ENCODE data around the gene PLEK.
"Not testable (repeated sequence)": the region's sequence is repeated elsewhere in the genome, so short reads cannot be mapped to it uniquely, and the experiment has no call there.

Gene PLEK

GRCh38 chr2:68386365-68386764, 21.3 kb downstream of the PLEK start:
- no peak for DNase-seq

DNA sequence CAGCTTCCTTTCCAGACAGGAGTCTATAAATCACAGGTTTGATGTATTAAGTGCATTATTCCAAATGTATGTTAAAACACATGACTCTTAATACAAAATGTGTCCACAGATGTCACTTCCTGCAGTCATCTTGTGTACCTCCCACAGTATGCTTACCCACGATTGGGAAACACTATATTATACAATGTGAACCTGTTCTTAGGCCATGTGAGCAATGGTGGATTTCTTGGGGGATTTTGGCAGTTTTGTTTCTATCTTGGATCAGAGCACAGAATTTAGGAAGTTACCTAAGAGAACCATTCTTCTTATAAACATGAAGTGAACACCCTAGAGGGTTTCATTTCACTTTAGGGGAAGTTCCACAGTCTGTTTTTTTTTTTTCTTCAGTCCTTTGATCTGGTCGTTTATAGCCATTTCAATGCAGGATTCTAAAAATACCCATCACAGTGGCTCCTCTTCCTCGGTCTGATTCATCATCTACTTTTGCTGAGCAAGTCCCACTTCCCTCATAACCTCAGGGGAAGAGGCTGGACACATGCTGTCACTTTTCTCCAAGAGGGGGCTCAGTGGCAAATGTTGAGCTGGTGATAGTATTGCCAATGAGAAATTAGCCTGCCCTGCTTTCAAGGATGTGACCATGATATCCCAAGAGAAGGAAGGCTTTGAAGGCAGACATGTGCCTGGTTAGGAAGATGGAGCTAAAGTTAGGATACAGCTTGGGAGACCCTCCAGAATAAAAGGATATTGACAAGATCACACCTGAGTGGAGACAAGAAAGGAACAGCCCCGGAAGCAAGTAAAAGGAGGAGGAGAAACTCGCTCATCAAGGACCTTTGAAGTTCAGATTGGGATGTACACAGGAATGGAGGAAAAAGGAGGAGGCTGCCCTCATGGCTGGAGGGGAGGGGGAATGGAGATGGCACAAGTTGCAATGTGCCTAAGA, 22.6 kb downstream of the PLEK start:
- no peak for DNase-seq

DNA sequence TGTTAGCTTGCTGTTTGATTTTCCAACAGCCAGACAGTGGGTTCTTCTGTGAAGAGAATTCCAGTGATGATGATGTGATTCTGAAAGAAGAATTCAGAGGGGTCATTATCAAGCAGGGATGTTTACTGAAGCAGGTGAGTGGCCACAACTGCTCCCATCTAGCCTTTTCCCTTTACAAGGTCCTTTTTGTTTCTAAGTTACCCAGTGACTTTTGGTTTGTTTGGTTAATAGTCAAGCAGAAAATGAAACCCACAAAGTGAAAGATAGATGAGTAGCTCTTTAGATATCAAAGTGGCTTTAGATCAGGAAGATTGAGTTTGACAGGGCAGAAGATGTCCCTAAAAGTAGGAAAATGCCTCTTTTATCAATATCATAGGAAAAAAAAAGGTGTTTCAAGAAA, 23.3 kb downstream of the PLEK start:
- no peak for DNase-seq

- DNase-seq = no peak
These were observed 23.7 kb downstream of the PLEK start for GRCh38 chr2:68388772-68389171.

- DNase-seq = no peak
These were observed 25.0 kb downstream of the PLEK start for GRCh38 chr2:68390114-68390513.

DNA sequence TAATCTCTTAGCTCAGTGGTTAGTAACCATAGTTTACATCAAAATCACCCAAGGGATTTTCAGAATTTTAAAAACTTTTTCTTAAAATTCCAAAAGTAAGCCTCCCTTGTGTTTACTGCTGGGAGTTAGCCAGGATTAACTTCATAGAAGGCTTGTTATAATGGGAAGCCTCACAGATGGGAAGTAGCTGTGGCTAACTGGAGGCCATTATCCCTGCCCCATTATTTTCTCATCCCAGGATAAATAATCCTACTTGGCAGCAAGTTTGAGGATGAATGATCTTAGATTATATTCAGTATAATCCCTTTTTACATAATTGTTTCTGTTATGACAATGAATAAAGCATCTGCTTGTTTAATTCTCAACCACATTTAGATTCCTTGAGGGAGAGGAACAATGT, 25.5 kb downstream of the PLEK start:
- no peak for DNase-seq

GRCh38 chr2:68391099-68391498, 26.0 kb downstream of the PLEK start:
- DNase-seq = no peak

DNA sequence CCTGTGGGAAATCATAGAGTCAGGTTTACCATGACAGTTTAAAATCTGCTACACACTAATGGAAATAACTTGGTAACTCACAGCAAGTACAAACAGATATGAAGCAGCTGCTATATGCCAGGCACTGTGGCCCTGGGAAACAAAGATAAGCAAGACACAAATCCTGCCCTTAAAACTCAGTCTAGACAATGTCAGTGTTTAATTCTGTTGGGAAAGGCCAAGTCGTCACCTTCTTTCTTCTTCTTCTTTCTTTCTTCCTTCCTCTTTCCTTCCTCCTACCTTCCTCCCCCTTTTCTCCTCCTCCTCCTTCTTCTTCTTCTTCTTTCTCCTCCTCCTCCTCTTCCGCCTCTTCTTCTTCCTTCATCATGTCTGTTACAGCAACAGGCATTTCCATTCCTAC, 26.8 kb downstream of the PLEK start:
- DNase-seq = no peak

- no peak for DNase-seq
These were observed 31.0 kb downstream of the PLEK start for GRCh38 chr2:68396093-68396492.

GRCh38 chr2:68397704-68398263, 32.7 kb downstream of the PLEK start:
- DNase-seq = not testable (repeated sequence)

DNA sequence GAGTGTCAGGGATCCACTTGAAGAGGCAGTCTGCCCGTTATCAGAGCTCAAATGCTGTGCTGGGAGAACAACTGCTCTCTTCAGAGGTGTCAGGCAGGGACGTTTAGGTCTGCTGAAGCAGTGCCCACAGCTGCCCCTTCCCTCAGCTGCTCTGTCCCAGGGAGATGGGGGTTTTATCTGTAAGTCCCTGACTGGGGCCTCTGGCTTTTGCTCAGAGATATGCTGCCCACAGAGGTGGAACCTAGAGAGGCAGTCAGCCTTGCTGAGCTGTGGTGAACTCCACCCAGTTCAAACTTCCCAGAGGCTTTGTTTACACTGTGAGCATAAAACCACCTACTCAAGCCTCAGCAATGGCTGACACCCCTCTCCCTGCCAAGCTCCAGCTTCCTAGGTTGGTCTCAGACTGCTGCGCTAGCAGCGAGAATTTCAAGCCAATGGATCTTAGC, 38.1 kb downstream of the PLEK start:
- DNase-seq = no peak

DNA sequence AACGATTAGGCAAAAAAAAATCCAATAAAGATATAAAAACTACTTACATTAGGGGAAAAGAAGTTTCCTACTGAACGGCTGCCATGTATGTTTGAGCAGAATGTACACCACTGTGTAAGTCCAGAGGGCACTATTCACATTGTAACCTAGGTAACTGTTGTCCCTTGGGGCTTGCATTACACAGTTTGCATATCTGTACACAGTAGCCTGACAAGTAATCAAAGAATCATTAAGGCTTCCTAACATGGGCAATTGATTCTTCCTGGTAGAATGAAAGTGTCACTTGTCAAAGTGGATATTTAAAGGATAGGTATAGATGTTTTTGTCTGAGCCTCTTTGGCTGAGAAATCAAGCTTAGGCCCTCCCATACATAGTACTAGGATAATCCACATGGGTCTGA, 39.1 kb downstream of the PLEK start:
- DNase-seq = no peak

DNA sequence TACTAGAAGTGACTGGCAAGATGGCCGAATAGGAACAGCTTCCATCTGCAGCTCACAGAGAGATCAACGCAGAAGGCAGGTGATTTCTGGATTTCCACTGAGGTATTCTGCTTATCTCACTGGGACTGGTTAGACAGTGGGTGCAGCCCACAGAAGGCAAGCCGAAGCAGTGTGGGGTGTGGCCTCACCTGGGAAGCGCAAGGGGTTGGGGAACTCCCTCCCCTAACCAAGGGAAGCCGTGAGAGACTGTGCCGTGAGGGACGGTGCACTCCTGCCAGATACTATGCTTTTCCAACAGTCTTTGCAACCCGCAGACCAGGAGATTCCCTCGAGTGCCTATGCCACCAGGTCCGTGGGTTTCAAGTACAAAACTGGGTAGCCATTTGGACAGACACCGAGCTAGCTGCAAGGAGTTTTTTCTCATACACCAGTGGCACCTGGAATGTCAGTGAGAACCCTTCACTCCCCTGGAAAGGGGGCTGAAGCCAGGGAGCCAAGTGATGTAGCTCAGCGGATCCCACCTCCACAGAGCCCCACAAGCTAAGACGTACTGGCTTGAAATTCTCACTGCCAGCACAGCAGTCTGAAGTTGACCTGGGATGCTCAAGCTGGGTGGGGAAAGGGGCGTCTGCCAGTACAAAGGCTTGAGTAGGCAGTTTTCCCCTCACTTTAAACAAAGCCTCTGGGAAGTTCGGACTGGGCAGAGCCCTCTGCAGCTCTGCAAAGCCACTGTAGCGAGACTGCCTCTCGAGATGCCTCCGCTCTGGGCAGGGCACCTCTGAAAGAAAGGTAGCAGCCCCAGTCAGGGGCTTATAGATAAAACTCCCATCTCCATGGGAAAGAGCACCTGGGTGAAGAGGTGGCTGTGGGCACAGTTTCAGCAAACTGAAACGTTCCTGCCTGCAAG, 40.1 kb downstream of the PLEK start:
- DNase-seq = no peak

GRCh38 chr2:68411397-68412126, 46.5 kb downstream of the PLEK start:
- no peak for DNase-seq

GRCh38 chr2:68412127-68412819, 47.2 kb downstream of the PLEK start:
- DNase-seq = no peak

DNA sequence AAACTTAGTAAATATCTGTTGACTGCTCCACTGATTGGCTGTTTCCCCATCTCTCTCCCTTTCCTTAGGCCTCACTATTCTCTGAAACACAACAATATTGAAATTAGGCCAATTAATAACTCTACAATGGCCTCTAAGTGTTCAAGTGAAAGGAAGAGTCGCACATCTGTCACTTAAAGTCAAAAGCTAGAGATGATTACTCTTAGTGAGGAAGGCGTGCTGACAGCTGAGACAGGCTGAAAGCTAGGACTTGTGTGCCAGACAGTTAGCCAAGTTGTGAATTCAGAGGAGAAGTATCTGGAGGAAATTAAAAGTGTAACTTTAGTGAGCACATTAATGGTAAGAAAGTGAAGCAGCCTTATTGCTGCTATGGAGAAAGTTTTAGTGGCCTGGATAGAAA, 48.4 kb downstream of the PLEK start:
- DNase-seq = no peak

- DNase-seq = no peak
These were observed 49.4 kb downstream of the PLEK start for GRCh38 chr2:68414452-68414851.

GRCh38 chr2:68414876-68415275, 49.8 kb downstream of the PLEK start:
- no peak for DNase-seq

DNA sequence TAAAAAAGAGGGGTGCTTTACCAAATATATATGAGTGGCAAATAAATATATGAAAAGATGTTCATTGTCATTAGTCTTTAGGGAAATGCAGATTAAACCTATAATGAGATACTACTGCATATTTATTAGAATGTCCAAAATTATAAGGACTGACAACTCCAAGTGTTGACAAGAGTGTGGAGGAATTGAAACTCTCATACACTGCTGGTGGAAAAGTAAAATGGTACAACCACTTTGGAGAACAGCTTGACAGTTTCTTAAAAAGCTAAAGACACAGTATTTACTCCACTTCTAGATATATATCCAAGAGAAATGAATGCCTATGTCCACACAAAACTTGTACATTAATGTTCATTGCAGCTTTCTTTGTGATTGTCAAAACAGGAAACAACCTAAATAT, 50.4 kb downstream of the PLEK start:
- DNase-seq = no peak

DNA sequence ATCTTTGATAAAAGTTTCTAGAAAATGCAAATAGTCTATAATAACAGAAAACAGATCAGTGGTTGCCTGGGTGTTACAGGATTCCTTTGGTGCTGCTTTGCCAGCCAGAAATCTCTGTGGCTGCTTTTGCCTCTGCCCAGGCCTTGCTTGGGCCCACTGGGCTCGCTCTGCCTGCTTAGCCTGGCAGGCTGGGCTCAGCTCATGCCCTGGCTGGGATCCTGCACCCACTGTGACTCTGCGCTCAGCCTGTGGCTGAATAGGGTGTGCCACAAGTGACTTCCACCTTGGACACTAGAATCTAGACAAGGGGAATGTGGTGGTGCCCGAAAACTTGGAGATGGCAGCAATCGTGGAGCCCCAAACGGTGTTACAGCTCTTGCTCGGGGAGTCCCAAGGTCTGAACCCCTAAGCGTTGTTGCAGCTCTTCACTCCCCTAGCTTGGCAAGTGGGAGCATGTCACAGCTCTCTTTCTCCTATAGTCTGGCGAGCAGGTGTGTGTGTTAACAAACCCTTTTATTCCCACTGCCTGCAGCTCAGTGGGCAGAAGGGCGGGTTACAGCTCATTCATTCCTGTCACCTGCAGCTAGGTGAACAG, 51.1 kb downstream of the PLEK start:
- DNase-seq = no peak

DNA sequence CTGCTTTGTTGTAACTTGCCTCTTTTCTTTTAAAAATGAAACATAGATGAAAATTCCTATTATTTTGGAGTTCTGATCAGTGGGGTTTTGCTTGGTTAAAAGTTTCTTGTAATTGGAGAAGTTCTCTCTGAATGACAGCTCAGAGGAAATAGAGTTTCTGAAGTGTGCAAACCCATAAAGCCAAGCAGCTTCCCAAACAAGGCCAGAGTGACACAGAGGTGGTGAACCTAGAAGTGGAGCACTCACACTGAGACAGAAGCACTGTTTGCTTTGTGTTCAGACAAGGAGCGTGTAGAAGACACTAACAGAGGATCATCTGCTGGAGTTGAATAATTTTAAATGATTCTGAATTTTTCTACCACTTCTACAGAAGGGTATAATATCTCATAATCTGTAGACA, 52.8 kb downstream of the PLEK start:
- no peak for DNase-seq

DNA sequence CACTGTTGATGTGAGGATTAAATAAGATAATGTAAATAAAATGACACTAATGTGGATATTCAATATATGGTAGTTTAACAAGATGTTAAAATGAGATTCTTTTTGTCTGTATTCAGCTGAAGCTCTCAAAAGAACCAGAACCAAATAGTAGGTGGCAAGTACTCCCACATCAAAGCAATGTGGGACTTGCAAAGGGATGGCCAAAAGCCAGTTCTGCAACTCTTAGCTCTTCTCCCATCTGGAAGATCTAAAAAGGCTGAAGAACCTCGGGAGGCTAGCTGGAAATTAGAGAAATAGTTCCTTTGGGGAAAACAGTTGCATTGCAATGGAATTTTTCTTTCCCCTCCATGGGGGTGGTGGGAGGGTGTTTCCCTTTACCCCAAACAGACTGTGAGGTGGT, 53.3 kb downstream of the PLEK start:
- DNase-seq = no peak
